HG03060 (cell line): ENCODE measurements around the gene OTOP2.

ENCODE experiments used
- ATAC-seq: cut with Tn5 transposase; IDR thresholded peaks from one replicate; pipeline ENCODE4 v1.9.1; 2021; ENCODE audit warnings: low read depth, moderate number of reproducible peaks; ENCODE audit not compliant: unreplicated experiment

Gene OTOP2

GRCh38 chr17:74924250-74924948, at the start of gene OTOP2:
Gene OTOP2, plus strand, starts transcription at chr17:74924273. Its CDS starts 360 bp downstream, at chr17:74924633.
- ATAC-seq = no peak

- no peak for ATAC-seq
These were observed 49.4 kb upstream of the OTOP2 start for GRCh38 chr17:74874615-74875037.

GRCh38 chr17:74875155-74875976, 48.7 kb upstream of the OTOP2 start:
- no peak for ATAC-seq

GRCh38 chr17:74875977-74876593, 48.0 kb upstream of the OTOP2 start:
- no peak for ATAC-seq

- ATAC-seq = no peak
These were observed 46.2 kb upstream of the OTOP2 start for GRCh38 chr17:74877592-74878548.

GRCh38 chr17:74878658-74879057, 45.4 kb upstream of the OTOP2 start:
- no peak for ATAC-seq

- ATAC-seq = no peak
These were observed 44.8 kb upstream of the OTOP2 start for GRCh38 chr17:74879308-74879707.

- no peak for ATAC-seq
These were observed 43.0 kb upstream of the OTOP2 start for GRCh38 chr17:74881073-74881472.

- ATAC-seq = no peak
These were observed 41.4 kb upstream of the OTOP2 start for GRCh38 chr17:74882517-74883240.

GRCh38 chr17:74883241-74883745, 40.8 kb upstream of the OTOP2 start:
- ATAC-seq = no peak

- ATAC-seq = no peak
These were observed 35.6 kb upstream of the OTOP2 start for GRCh38 chr17:74888469-74888868.

- no peak for ATAC-seq
These were observed 33.5 kb upstream of the OTOP2 start for GRCh38 chr17:74890554-74890953.

- no peak for ATAC-seq
These were observed 31.8 kb upstream of the OTOP2 start for GRCh38 chr17:74892013-74892841.

GRCh38 chr17:74892974-74893911, 30.8 kb upstream of the OTOP2 start, which contains the start of gene FADS6:
Gene FADS6, minus strand, starts transcription at chr17:74893633. Its CDS starts 38 bp downstream, at chr17:74893595.
- ATAC-seq = no peak

- no peak for ATAC-seq
These were observed 30.0 kb upstream of the OTOP2 start for GRCh38 chr17:74893936-74894671.

- ATAC-seq = no peak
These were observed 25.6 kb upstream of the OTOP2 start for GRCh38 chr17:74898376-74898946.
